GM20431 (cell line): ENCODE data around the gene PWP1.

Source experiments
- in situ Hi-C: fragments of 300-500 bp; cut with MseI, MboI; formaldehyde crosslinking; loops from one replicate; pipeline ENCODE4 v1.15.0; 2020; ENCODE audit warnings: low sequenced_read_pairs; ENCODE audit not compliant: unreplicated experiment

Gene PWP1

DNA sequence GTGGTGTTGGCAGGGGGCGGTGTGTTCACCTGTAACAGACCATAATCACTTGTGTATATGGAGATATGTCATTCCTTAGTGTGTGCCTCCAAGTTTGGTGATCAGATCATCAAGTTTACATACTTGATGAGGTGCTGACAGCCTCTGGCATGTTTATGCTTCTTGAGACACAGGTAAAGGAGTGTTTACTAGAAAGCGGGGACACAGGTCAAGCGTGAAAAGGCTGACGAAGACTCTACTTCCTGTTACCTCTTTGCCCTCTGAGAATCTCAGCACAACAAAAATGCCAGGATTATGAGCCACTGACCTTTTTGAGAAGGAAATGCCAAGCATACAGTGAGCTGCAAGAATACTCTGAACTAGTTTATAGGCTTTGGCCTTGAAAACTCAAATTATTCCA is 45.8 kb downstream of the PWP1 start:
- in situ Hi-C loops, result no loop called here

- in situ Hi-C loops, result no loop called here
Observed at GRCh38 chr12:107732365-107732764, 46.8 kb downstream of the PWP1 start.

DNA sequence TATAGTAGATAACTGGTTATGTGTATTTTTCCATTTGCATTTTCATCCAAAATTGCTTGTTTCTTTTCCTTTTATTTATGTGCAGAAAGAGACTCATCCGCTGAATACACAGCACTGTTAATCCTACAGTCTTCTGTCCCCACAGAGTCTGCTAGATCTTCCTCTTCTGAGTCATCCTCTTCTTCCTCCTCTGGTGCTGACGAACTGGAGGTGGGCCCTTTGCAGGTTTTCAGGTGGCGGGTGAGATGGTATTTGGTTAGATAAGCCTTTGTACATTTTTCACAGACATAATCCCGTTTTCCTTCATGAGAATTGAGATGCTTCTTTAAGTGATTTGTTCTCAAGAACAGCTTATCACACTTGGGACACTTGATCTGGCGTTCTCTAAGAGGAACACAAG is 48.5 kb downstream of the PWP1 start:
- in situ Hi-C loops, result no loop called here

GRCh38 chr12:107735763-107736162 is 50.2 kb downstream of the PWP1 start:
- in situ Hi-C loops, result no loop called here

DNA sequence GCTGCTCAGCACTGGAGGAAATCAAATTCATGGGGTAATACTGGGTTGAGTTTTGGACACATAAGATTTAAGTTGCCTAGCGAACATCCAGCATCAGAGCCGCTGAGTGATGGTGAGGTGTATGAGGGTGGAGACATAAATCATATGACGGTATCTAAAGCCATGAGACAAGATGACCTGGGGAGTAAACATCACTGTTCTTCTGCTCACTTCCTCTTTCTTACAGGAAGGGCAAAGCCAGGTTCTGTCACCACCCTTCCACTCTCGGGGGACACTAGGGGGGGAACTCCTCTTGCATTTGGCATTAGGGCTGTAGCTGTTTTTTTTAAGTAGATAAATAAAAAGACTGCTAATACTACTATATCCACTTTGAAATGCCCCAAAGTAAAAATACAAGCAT is 51.3 kb downstream of the PWP1 start:
- in situ Hi-C loops, result no loop called here

GRCh38 chr12:107748472-107748871 is 62.9 kb downstream of the PWP1 start:
- in situ Hi-C loops, result no loop called here

DNA sequence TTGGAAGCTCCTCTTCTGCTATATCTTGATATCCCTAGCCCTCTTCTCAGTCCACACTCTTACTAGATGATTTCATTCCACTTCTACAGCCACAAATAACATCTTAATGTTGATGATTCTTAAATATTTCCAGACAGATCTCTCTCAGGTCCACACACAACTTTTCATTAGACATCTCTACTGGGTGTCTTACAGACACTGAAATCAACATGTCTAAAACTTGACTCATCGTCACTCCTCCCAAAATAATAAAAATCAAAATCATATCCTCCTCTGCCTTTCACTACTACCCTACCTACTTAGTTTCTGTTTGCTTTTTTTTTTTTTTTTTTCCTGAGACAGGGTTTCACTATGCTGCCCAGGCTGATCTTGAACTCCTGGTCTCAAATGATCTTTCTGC is 63.5 kb downstream of the PWP1 start:
- in situ Hi-C loops, result no loop called here

DNA sequence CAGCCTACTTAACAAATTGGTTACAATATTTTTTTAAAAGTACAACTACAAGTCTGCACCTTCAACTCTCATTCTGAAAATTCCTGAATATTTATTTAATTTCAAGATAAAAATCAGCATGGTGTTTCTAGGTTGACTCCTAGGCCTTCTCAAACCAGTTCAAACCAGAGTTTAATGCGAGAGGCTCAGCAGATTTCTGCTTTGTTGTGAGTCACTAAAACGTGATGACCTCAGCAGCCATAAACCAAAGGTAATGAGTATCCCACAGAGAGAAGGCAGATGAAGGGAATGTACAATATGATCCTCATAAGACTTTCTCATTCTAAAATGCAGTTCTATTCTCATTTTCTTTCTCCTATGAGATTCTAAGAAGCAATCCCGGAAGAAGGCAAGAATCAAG is 73.8 kb downstream of the PWP1 start:
- in situ Hi-C loops, result no loop called here

- in situ Hi-C loops, result loop anchor here (10.0 kb wide), 1 partner anchor 124 kb away; no protein-coding TSS in a partner anchor
Observed at GRCh38 chr12:107760207-107760808, 74.7 kb downstream of the PWP1 start.

GRCh38 chr12:107760809-107761501 is 75.4 kb downstream of the PWP1 start, which contains the start of gene PRDM4:
PRDM4 (minus strand) TSS chr12:107761137; CDS start chr12:107760515, 622 bp downstream.
- in situ Hi-C loops, result loop anchor here (10.0 kb wide), 1 partner anchor 124 kb away; no protein-coding TSS in a partner anchor

- in situ Hi-C loops, result loop anchor here (10.0 kb wide), 1 partner anchor 123 kb away; no protein-coding TSS in a partner anchor
Observed at GRCh38 chr12:107761502-107761904, 75.9 kb downstream of the PWP1 start.
